Omental fat pad (tissue), 4 donors: ENCODE measurements around the gene MPEG1. TPM values are rescaled to one million over a fixed set of nuclear protein-coding genes. Genes with fewer than 3 reads are reported as not detected.

Experiments
- ATAC-seq: fragments of 150-250 bp; one replicate; pipeline ENCODE4 v1.9.1; 2016; ENCODE audit warnings: mild to moderate bottlenecking, moderate library complexity; ENCODE audit not compliant: low FRiP score
- DNase-seq: peaks from one replicate; pipeline ENCODE4 v3.0.0-alpha.2; 2019; ENCODE audit warnings: low spot score
- CTCF ChIP-seq, 3 donors: fragments of 450-650 bp; IDR thresholded peaks; one replicate each; pipeline ENCODE4 v1.5.1; 2016 to 2017; ENCODE audit warnings: antibody characterized with exemption in 3 of 3, mild to moderate bottlenecking in 3 of 3, moderate library complexity in 2 of 3
- total RNA-seq, 4 donors: library from RNA; depleted of rRNA; stranded (reverse); fragments of >200 nt; gene quantifications; one replicate each; pipeline ENCODE4 v1.1.0, GENCODE V29; 2016

MPEG1 gene
- total RNA-seq, 4 donors from 2014 or later, result 41.7 to 51.1 (median 47.5) TPM

GRCh38 chr11:59254286-59254685, 41.6 kb upstream of the MPEG1 start:
- ATAC-seq (no peak), DNase-seq (no peak)
- TF ChIP-seq CTCF (IDR thresholded peaks at IDR 0.05), result no peak

- peak; percentile 71 for ATAC-seq
- DNase-seq, result no peak
- no peak for TF ChIP-seq CTCF (IDR thresholded peaks at IDR 0.05)
Observed at GRCh38 chr11:59253001-59253400, 40.3 kb upstream of the MPEG1 start.

- no peak for TF ChIP-seq CTCF (IDR thresholded peaks at IDR 0.05)
- ATAC-seq (no peak), DNase-seq (no peak)
Observed at GRCh38 chr11:59249535-59249934, 36.8 kb upstream of the MPEG1 start.

- TF ChIP-seq CTCF (IDR thresholded peaks at IDR 0.05), result no peak
- DNase-seq (no peak), ATAC-seq (no peak)
Observed at GRCh38 chr11:59247531-59248227, 35.0 kb upstream of the MPEG1 start.

- ATAC-seq (no peak), DNase-seq (no peak)
- no peak for TF ChIP-seq CTCF (IDR thresholded peaks at IDR 0.05)
Observed at GRCh38 chr11:59243633-59244032, 30.9 kb upstream of the MPEG1 start.

GRCh38 chr11:59240322-59240721, 27.6 kb upstream of the MPEG1 start:
- DNase-seq (no peak), ATAC-seq (no peak)
- TF ChIP-seq CTCF (IDR thresholded peaks at IDR 0.05), result no peak

GRCh38 chr11:59226396-59226795, 13.7 kb upstream of the MPEG1 start:
- no peak for ATAC-seq
- no peak for DNase-seq
- TF ChIP-seq CTCF (IDR thresholded peaks at IDR 0.05), result no peak
